ENCODE data around the gene SRSF5.

The SRSF5 gene

DNA sequence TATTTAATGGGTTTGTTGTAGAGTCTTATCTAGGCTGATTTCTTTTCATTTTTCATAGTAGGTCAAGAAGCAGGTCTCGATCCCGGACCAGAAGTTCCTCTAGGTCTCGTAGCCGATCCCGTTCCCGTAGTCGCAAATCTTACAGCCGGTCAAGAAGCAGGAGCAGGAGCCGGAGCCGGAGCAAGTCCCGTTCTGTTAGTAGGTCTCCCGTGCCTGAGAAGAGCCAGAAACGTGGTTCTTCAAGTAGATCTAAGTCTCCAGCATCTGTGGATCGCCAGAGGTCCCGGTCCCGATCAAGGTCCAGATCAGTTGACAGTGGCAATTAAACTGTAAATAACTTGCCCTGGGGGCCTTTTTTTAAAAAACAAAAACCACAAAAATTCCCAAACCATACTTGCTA is 4.2 kb downstream of the SRSF5 start:
- no peak for DNase-seq

DNA sequence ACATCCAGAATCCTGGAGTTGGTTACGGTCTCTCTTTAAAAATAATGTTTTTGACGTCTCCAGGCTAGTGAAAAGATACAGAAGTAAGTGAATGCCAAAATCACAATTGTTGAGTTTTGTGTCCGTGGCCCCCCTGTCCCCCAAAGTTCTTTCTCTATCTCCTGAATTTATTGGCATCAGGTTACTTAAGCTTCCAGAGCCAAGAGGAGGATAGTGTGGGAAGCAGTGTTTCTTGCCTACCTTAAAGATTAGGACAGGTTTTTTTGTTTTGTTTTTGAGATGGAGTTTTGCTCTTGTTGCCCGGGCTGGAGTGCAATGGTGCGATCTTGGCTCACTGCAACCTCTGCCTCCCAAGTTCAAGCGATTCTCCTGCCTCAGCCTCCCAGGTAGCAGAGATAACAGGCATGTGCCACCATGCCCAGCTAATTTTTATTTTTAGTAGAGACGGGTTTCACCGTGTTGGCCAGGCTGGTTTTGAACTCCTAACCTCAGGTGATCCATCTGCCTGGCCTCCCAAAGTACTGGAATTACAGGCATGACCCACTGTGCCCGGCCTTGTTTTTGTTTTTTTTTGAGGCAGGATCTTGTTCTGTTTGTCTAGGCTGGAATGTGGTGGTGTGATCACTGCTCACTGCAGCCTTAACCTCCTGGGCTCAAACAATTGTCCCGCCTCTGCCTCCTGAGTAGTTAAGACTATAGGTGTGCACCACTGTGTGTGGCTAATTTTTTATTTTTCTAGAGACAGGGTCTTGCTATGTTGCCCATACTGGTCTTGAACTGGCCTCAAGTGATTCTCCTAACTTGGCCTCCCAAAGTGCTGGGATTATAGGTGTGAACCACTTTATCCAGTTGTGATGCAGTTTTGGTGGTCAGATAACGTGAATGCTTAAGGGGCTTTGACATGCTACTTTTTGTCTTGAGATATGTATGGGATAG is 5.4 kb downstream of the SRSF5 start:
- no peak for DNase-seq

DNA sequence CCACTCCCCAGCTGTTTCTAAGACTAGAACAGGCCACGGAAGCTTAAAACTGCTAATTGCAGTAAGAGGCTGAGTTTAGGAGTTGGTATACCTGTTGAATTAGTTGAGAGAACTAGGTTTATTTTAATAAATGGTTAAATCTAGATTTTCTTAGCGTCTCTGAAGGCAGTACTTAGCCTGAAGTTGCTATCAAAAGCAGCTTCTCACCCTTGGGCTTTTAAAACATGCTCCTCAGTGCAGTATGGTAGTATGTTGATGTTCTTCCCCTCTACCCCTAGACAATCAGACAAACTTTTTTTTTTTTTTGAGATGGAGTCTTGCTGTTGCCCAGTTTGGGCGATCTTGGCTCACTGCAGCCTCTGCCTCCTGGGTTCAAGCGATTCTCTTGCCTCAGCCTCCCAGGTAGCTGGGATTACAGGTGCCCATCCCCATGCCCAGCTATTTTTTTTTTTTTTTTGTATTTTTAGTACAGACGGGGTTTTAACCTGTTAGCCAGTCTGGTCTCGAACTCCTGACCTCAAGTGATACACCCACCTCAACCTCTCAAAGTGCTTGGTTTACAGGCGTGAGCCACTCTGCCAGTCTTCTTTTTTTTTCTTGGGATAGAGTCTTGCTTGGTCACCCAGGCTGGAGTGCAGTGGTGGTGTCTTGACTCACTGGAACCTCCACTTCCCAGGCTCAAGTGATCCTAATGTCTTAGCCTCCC is 6.8 kb downstream of the SRSF5 start:
- peak; percentile 44 for DNase-seq

DNA sequence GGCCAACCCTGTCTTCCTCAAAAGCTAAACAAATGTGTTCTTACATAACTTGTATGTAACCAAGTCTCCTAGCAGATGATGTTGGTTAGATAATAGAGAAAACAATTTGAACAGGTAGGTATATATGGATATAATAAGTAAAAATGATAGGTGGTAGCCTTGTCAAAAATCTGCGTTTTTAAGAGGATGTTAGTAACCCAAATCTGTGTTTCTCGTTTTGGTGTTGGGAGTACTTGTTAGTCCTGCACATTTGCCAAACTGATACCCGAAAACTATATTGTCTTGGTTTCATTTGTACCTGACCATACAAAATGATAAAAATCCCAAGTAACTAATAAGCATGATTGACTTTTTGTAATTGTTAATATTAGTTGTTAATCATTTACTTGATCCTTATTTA is 8.1 kb downstream of the SRSF5 start:
- no peak for DNase-seq

DNA sequence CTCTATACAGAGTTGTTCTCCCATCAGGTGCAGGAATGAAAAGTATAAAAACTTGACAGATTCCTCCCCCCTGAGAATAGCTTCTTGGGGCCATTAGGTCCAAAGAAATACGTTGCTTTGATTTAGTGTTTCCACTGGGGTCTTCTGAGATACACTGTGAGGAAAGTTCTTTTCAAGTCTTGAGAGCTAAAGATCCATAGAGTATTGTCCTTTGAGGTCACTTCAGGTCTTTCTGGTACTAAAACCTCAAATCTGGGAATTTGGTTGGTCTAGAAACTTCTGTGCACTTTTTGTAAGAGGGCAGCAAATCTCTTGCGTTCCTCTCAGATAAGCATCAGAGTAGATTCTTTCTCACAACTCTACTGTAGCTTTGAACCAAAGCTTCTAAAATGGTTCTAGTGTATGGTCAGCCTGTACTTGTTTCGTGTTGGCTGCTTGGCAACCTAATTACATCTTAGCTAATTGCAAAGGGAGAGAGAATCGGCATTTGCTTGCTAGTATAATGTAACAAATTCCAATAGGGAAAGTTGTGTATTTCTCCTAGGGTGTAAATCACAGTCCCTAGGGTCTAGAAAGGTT is 10.0 kb downstream of the SRSF5 start:
- no peak for DNase-seq

DNA sequence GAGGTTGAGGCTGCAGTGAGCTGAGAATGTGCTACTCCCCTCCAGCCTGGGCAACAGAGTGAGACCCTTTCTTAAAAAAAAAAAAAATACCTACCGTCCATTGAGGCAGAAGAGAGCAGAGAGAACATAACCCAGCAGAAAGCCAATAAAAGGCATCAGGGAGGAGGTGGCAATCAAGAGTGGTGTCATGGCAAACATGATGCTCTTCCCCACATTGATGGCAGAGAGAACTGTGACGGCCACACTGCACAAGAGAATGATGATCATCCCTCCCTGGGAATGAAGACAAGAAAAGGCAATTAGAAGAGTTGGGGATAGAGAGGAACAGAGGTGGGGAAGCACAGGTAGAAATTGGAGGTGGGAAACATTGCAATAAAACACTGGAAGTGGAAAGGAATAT is 12.1 kb downstream of the SRSF5 start:
- no peak for DNase-seq

DNA sequence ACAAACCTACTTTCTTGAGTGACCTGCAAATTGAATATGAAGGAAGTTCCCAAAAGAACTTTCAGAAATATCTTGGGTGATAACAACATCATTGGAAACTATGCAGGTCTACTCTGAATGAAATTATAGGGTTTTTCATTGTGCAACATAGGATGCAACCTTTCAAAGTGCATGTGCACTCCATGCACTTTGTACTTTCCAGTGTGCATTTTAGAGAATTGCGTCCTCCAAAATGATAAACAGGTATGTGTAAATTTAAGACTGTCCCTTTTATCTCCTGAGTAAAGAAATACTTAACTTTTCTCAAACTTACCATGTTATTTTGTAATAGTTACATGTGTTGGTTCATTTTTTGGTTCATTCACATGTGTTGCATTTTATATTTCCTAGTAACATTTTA is 13.2 kb downstream of the SRSF5 start:
- DNase-seq: no peak

DNA sequence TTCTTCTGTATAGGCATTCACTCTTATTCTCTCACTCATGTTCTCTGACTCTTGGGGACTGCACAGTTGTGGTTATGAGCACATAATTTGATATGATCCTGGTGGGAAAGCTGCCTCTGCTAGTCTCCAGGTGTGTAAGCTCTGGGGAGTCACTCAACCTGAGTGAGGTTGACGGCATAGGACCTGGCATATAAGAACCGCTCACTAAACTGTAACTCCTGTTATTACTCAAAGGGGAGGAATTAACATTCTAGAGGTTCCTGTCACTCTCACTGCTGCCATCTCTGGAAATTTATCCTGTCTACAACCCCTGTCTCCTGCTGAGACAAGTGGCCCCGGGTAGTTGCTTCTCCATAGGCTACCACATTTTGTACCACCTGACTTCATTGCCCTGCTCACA is 14.0 kb downstream of the SRSF5 start:
- no peak for DNase-seq

DNA sequence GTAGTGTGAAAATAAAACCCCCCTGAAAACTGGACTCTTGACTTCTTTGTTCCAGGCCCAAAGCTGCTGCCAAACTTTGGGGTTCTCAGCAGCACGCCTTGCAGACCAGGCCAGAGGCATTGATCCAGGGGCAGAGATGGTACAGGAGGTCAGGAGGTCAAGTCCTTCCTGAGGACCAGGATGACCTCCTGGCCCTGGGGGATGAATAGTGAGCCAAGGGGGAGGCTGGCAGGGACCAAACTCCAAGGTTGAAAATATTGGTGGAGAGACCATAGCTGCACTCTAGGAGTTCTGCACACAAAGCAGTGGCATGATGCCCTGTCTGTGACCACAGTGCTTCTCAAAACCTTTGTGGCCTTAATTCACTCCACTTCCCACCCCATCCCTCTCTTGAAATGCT is 18.0 kb downstream of the SRSF5 start:
- no peak for DNase-seq

DNA sequence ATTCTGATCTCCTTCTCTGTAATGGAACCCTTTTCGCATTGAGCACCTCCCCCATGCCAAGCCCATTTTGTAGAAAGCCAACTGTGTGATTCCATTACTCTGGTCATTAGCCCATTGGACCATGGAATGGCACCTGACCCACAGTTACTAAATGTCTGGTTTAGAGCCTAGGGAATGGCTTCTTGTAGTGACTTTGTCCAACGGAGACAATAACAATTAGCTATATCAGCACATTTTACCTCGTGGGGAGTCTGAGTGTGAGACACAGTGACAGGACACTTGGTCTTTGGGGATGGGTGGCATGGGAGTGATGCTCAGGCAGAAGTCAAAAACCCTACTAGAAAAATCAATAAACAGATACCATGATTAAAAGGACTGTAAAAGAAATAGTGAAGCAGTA is 19.7 kb downstream of the SRSF5 start:
- no peak for DNase-seq

DNA sequence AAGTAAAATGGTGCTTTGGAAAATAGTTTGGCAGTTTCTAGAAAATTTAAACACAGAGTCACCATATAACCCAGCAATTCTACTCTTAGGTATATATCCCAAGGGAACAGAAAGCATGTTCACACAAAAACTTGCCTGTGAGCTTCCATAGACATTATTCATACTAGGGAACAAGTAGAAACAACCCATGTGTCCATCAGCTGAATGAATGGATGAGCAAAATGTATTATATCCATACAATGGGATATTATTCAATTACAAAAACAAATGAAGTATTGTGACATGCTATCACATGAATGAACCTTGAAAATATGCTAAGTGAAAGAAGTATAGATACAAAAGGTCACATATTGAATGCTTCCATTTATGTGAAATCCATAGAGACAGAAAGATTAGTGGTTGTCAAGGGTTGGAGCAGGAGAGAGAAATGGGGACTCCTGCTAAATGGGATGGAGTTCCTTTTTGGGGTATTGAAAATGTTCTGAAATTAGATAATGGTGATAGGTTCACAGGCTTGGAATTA is 22.2 kb downstream of the SRSF5 start:
- no peak for DNase-seq

DNA sequence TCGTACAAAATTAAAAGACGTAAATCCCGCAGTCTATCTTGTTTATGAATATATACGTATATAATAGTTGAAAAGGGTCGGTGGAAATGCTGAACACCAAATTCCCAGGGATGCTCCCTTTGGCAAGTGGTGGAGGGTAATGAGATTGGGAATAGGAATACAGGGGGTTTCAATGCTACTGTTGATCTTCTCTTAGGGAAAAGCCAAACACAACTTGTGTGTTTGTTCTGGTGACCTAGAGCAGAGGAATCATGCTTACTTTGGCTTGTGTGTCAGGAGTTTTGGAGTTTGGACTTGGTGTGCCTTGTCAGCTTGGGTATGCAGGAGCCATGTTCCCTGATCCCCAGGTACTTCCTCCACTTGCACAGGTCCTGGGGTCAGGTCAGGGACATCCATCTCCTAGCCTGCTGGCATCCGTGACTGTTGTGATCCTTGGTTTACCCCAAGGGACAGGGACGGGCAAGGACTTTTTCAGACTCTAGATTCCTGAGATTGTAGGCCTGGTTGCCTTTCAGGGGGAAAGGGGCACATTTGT is 26.0 kb downstream of the SRSF5 start:
- DNase-seq: no peak

DNA sequence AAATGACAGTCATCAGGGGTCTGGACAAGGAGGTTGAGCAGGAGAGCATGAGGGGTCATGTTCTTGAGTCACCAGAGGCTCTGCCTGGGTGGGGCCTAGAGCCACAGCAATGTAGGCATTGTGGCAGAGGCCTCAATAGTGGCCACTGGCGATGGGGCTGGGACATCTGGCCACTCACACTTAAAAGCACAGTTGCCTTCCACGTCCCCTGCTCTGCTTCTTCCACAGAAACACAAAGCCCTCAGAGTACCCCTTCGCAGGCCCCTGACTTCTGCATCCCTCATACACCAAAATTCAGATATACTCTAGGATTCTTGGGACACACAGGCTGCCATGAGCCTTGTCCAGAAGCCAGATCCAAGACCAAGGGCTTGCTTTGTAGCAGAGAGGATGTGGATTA is 27.8 kb downstream of the SRSF5 start:
- no peak for DNase-seq

DNA sequence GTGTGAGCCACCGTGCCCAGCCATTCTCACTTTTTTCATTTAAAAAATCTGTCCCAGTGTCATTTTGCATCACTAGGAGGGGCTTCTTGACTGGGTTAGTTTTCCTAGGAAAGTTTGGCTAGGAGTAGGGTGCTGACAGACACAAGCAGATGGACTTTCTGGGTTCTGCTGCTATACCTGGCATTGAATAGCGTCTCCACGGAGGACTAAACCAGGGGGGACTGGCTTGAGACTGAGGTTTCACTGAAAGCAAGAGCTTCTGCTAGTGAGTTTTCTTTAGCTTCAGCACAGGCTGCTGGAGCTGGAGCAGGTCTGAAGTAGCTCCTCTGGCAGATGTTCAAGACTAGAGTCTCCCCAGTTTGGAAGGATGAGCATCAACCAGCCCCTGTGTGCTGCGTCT is 28.7 kb downstream of the SRSF5 start:
- DNase-seq: no peak

DNA sequence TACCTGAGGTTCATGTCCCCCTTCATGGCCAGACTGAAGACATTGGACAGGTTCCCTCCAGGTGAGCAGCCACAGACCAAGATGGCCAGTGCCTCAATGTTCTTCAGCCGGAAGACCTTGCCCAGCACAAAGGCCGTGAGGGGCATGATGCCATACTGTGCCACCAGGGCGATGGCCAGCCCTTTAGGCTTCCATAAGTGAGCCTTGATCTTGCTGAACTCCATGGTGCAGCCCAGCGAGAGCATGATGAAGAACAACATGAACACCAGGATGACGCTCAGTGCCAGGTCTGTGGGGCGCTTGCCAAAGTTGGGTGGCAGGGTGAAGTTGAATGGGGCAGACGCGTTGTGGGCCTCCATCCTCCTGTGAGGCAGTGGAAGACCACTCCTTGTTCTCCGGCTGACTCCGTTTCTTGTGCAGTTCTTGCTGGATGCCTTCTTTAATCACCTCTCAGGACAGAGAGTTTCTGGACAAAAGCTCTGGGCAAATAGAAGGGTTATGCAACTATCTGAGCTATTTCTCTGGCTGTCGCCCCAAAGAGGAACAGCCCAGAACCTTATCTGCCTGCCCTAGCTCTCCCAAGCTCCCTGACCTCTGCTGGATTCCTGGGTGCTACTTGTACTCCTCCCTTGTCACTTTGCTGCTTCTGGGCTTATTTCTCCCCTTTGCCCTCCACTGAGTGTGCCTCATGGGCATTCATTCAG is 30.0 kb downstream of the SRSF5 start, which contains the start of gene SLC10A1:
TSS of gene SLC10A1 (minus strand) at position 445 of the 704 bp plus-strand sequence. CDS start at position 359, 86 bp downstream.
- DNase-seq: no peak

DNA sequence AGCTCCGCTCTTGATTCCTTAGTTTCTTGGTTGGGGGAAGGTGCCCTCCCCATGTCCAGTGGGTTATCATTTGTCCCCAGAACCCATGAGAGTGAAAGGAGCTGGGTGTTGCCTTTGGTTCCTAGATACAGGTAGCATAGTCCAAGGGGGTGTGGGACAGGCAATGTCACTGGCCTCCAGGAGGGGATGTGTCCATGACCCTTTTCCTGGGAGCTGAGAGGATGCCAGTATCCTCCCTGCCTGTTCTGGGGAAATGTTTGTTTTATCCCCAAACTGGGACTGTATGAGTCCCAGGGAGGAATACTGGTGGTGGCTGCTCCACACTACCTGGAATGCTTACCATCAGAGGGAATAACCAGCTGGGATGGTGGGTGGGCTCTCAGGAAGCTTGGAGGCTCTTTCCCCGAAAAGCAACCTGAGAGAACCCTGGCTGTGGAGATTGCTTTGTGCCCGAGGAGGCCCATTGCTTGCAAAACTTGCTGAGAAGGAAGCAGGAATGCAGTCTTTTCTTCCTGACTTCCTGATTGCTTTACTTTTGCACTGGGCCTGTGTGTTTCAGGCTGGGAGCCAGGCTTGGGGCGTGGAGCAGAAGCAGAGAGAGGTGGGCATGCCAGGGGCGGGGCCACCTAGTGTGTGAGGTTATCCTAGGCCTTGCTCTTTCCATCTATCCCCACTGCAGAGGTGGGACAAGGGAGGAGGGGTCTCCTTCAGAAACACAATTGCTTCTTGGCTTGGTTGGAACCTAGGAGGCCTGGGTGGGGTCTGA is 30.8 kb downstream of the SRSF5 start:
- no peak for DNase-seq

DNA sequence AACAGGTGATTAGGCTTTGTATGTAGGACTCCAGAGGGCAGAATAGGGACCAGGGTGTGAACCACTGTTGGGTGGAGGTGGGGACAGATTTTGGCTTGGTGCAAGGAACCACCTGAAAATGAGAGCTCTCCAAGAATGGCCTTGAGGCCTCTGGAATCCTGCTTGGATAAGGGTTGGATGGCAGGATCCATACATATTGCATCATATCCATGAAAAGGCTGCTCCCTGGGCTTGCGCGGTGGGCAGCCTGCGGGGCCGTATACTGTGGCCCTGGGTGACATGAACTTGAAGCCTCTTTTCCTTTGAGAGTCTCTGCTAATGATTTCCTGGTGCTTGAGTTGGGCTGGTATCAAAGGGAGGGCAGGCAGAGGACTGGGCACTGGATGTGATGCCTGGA is 31.4 kb downstream of the SRSF5 start:
- DNase-seq: no peak

DNA sequence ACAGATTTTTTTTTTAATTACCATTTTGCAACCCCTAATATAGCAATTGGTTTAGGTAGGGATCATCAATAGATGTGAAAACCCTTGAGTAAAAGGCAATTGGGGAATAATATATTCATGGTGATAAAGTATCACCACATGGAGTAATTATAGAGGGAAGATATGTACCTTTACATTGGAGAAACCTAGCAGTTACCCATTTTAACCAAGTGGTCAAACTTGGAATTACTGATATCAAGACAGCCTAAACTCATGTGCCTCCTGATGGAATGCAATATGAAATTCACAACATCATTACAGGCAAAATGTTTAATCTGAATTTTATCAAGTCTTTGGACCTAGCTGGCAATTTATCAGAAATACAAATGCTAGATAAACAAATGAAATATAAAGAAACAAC is 36.8 kb downstream of the SRSF5 start:
- no peak for DNase-seq

DNA sequence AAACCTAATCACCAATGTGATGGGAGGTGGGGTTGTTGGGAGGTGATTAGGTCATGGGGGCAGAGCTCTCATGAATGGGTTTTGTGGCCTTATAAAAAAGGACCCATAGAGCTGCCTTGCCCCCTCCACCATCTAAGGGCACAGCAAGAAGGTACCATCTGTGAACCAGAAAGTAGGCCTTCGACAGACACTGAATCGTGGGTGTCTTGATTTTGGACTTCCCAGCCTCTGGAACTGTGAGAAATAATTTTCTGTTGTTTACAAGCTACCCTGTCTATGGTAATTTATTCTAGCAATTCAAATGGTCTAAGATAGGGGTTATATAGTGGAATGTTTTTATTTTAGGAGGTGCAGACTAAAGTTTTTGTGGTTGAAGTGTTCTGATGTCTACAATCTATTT is 38.0 kb downstream of the SRSF5 start:
- no peak for DNase-seq

DNA sequence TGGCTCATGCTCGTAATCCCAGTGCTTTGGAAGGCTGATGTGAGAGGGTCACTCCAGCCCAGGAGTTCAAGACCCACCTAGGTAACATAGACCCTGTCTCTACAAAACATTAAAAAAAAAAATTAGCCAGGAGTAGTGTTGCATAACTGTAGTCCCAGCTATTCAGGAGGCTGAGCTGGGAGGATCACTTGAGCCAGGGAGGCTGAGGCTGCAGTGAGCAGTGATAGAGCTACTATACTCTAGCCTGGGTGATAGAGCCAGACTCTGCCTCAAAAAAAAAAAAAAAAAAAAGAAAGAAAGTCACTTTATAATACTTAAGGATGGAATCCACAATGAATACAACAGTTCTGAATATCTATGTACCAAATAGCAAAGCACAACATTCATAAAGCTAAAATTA is 40.2 kb downstream of the SRSF5 start:
- no peak for DNase-seq

DNA sequence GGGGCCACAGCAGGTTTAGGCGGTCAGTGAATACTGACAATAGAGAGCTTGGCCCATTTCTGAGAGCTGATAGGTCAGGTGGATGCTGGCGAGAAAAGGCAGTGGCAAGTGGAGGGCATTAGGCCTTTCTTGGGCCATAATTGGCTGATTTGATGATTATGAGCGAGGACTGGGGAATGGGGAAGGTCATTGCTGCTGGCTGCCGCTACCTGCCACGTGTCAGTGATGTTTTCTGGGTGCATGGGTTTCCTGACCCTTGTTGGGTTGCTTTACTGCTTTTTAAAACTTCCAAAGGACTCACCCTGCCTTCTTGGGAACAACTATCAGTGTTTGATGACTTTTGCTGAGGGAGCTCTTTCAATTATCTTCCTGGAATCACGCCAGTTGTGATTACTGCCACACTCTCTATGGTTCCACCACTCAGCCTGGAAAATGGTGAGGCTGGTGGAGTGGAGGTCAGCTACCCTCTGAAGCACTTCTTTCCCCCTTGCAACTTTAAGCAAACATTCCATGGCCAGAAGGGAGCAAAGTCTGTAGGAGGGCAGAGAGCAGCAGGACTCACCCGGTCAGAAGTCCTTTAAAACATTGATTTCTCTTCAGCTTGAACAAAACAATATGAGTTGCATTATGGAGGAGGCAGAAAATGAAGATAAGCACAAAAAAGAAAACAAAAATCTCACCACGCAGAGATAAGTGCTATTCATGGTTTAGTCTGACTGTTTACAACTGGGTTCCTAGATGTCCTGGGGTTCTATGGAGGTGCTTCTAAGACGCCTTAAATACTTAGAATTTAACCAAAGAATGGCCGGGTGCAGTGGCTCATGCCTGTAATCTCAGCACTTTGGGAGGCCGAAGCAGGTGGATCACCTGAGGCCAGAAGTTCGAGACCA is 42.2 kb downstream of the SRSF5 start:
- no peak for DNase-seq

Measured in activated CD8-positive, alpha-beta memory T cell treated with anti-CD3 and anti-CD28 coated beads for 24 hours (primary cell).